ENCODE results near the gene NDUFV1.

Gene NDUFV1

DNA sequence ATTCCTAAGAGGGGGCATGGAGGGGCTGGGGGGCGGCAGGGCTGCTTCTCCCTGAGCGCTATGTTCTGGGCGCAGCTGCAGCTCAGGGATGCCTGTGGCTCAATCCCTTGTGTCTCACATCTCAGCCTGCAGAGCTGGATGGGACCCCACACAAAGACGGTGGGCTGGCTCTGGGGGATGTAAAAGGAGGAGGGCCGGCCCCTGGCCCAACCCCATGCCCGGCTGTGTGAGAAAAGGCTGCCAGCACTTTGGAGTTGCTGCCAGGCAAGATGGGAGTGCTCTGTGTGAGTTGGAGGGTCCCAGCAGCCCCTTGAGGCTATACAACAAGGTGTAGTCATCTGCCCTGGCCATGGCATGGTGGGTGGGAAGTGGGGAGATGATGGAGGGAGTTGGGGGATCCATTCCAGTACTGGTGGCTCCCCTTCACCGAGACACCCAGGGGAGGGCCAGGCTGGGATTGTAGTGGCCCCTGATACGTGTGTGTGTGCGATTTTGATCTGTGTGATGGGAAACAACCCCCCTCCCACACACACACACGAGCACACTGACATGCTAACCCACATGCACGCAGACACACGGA is 34.1 kb downstream of the NDUFV1 start:
- no peak for DNase-seq (ENCODE audit: low spot score)

GRCh38 chr11:67641338-67642172 is 34.8 kb downstream of the NDUFV1 start:
- no peak for DNase-seq (ENCODE audit: low spot score)

DNA sequence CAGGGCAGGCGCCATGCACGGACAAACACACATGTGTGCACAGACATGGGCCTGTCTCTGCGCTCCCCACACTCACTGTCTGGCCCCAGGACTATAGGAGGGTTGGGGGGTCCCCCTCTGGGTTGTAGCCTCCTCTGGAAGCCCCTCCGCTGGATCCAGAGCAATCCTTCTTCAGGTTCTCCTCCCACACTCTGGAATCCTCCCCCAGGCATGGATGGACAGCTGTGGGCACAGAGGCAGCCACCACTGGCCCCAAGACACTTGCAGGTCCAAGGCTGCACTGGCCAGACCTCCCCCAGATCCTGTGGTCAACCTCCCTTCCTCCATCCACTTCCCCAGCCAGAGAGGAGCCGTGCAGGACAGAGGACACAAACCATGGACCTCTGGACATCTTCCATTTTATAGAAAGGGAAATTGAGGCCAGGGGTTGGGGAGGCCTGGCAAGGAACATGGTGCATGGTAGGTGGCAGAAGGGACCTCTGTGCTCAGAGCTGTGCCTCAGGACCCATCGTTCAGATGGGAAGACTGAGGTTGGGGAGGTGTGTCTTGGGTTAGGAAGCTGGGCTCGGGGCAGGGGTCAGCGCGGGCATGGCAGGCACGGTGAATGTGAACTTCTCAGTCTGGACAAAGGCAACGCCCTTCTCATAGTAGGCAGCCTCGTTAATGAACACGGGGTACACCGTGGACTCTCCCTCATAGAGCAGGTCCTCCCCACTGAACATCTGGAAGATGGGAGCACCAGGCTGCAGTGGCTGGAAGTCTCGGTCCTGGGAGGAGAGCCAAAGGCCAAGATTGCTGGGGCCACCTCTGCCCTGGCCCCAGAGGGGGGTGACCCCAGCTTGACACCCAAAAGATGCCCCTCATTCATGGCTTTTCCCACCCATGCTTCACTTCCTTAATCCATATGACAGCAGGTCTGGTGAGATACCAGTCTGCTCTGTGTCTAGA is 35.7 kb downstream of the NDUFV1 start:
- DNase-seq (ENCODE audit: low spot score): no peak

DNA sequence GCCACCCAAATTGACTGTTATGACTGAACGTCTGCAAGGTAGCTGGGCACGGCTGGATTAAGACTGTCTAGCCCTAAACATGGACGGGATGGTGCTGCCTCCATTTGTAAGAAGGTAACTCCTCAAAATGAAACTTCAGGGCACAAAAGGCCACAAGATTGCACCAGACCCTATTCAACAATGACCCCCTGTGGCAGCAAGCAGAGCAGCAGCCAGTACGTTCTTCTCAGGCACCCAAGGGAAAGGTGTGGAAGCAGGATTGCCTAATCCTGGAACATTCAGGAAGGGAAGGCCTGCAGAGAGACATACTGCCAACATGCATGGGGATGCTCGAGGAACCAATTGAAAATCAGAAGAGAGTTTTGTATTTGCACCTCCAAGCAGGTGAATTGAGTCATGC is 37.3 kb downstream of the NDUFV1 start:
- no peak for DNase-seq (ENCODE audit: low spot score)

DNA sequence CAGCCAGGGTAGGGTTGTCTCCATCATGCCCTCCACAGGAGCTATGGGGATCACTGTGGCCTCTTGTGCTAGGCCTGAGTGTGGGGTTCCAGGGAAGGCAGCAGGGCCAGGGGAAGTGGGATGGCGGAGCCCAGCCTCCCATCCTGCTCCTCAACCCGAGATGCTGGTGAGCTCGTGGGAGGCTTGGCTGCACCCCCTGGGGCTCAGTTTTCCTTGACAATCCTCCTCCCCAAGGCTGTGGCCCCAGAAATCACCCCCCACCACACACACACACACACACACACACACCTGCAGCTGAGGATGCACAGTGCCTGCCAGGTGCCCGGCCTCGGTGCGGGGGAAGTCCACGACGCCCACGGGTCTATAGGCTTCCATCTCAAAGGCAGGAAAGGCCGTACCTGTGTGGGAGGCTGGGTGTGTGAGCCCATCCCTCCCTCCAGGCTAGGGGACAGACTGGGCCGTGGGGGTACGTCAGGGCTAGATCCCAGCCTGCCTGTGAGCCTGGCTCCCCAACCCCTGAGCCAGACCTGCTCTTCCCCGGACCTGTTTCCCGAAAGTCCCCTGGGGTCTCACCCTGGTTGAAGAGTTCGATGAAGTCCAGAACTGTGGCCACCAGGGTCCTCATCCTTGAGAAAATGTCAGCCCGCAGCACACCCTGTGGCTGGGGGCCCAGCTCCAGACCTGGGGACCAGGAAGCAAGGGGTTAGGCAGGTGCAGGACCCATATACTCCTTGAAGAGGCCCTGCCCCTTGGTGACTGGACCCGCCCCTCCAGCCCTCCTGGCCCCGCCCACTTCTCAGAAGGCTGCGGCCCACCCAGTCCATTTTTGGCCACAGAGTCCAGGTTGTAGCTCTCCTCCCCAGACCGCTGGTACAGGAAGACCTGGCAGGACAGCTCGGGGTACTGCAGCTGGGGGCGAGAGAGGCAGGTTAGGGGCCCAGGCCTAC is 38.0 kb downstream of the NDUFV1 start:
- peak; percentile 56 for DNase-seq (ENCODE audit: low spot score)

DNA sequence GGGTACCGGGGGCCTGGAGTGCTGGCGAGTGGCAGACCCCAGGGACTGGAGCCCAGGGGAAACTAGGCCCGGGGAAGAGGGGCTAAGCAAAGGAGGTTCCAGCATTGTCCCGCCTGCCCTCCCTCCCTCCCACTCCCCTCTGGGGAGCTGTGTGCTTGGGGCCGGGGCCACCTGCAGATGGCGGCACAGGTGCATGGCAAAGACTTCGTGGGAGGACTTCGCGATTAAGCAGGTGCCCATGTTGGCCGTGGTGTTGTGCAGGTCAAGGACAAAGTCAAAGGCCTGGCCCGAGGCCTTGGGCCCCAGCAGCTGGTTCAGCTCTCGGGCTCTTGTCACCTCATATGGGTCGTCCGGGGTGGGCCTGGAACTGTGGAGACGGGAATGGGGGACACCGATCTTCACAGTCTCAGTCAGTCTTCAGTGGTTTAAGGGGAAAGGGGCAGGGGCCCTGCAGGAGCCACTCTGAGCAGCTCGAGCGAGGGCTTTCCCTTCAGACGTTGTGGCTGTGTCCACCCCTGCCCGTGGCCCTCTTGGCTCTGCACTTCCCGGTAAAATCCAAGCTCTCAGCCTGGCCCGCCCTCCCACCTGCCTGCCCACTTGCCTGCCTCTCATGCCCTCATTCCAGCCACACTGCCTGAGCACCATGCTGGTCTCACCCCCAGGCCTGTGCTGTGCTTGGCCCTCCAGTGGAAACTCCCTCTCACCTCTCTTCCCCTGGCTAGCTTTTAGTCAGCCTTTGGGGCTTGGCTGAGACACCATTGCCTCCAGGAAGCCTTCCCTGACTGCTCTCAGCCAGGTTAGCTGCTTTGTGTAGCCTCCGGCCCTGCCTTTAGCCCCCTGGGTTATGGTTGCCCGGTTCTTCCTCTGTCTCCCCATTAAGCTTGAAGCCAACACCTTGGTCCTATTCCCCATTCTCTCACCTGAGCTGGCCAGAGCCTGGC is 39.1 kb downstream of the NDUFV1 start:
- DNase-seq (ENCODE audit: low spot score): peak; percentile 44

DNA sequence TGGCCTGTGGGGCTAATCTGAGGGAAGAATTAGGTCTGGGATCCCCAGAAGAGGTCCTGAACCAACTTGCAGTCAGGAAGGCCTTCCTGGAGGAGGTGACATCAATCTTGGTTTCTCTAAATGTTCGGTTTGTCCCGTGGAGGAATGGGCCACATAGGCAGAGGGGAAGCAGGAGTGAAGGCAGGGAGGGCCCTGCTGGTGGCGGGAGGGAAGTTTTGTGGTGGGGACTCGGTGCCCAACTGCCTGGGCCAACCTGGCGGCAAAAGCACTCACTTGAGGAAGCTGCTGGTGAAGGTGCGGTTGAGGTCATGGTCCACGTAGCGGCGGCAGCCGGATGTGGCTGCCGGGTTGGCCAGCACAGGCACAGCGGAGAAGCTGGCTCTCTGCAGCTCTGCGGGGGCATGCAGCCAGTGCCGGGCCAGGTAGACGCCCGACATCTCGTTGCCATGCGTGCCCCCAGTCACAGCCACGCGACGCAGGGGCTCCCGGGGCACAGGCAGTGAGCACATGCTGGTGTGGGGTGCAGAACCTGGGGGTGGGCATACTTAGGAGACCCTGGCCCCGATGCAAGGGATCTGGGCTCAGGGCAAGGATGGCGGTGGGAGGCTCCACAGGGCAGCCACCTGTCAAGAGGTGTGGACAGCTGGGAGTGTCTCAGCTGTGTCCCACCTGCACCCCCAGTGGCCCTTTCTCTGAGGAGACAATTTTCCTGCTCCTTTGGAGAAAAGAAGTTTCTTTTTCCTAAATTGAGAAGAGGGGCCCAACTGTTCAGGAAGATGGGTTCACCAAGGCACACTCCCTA is 40.0 kb downstream of the NDUFV1 start:
- no peak for DNase-seq (ENCODE audit: low spot score)

- peak; percentile 2 for DNase-seq (ENCODE audit: low spot score)
Observed at GRCh38 chr11:67647471-67647870, 40.7 kb downstream of the NDUFV1 start.

- DNase-seq (ENCODE audit: low spot score): peak; percentile 77
Observed at GRCh38 chr11:67648140-67648795, 41.5 kb downstream of the NDUFV1 start.

DNA sequence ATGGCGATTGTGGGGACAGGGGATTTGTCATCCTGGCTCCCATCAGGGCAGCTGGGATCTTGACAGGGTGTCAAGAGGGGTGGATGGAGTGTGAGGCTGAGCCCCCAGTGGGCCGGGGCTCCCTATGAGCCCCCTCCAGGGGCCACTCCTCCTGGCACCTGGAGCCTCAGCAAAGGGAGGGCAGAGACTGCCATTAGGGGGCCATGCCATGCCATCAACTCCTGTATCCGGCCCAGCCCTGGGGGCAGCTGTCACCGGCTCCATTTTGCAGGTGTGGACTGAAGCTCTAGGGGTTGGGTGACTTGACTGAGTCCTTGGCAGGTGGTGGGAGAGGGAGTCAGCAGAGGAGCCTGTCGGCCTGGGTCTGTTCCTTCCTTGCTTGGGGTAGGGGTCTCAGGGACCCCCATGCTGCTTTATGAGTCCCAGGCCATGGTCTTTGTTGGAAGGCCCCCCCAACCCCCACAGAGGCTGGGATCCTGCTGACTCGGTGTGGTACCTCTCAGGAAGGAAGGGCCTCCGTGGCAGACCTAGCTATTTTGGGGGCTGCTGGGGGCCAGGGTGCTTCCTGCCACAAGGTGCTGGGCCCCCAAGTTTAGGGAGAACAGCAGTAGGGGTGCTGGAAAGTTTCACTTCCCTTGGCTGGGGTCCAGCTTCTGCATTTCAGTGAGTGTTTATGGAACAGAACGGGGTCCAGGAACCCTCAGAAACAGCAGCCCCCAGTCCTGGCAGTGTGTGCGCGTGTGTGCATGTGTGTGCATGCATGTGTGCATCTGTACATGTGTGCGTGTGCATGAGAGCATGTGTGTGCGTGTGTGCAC is 42.3 kb downstream of the NDUFV1 start:
- no peak for DNase-seq (ENCODE audit: low spot score)

GRCh38 chr11:67649634-67650510 is 43.1 kb downstream of the NDUFV1 start:
- DNase-seq (ENCODE audit: low spot score): no peak

DNA sequence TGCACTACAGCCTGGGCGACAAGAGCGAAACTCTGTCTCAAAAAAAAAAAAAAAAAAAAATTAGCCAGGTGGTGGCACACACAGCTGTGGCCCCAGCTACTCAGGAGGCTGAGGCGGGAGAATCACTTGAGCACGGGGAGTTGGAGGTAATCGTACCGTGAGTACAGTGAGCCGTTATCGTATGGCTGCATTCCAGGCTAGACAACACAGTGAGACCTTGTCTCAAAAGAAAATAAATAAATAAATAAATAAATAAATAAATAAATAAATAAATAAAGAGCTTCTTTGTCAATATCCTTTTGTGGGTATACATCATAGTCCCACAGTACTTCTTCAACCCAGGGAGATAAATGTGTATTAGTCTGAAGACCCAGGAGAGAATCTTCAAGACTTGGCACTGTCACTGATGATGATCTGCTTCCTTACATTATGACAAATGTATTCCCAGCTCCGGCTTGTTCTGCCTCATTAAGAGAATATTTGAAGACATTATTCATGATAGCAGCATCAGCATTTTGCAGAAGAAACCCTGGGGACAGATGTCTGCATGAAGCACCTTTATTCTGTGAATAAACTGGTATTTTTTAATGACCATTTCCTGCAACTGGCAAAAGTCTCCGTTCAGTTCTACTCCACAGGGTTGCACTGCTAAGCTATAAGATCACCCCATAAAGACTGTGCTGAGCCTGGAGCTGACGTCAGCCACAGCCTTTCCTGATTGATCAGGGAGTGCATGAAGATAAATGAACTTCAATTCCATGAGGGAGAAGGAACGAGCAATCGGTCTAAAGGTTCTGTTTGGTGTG is 45.4 kb downstream of the NDUFV1 start:
- no peak for DNase-seq (ENCODE audit: low spot score)

DNA sequence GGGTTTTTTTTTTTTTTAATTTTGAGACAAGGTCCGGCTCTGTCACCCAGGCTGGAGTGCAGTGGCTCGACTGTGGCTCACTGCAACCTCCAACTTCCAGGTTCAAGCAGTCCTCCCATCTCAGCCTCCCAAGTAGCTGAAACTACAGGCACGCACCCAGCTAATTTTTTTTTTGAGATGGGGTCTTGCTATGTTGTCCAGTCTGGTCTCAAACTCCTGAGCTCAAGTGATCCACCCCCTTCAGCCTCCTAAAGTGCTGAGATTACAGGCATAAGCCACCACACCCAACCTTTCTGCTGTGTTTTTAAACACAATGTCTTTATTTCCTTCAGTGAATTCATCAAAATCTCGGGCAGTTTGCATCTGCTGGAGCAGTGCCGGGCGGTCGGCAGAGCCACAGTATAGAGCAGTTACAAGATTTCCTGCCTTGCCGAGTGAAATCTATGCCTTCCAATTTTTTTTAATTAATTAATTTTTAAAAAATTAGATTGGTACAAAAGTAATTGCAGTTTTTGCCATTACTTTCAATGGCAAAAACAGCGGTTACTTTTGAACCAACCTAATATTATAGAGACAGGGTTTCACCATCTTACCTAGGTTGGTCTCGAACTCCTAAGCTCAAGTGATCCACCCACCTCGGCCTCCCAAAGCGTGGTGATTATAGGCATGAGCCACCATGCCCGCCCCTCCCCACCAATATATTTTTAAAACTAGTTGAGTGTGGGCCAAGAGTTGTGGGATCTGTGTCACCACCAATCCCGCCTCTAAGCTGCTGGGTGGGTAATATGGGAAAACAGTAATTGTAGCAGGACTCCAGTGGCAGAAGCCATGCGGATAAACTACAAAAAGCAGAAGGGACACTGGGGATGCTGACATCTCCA is 46.5 kb downstream of the NDUFV1 start:
- DNase-seq (ENCODE audit: low spot score): no peak

- no peak for DNase-seq (ENCODE audit: low spot score)
Observed at GRCh38 chr11:67654225-67654624, 47.5 kb downstream of the NDUFV1 start.

- peak; percentile 3 for DNase-seq (ENCODE audit: low spot score)
Observed at GRCh38 chr11:67656278-67656922, 49.7 kb downstream of the NDUFV1 start.

Measured in iPS-NIHi11 (cell line).